ENCODE measurements around the gene NRAS. TPM values are rescaled to one million over a fixed set of nuclear protein-coding genes. Genes with fewer than 3 reads are reported as not detected.

NRAS gene
- polyA plus RNA-seq, 3 donors from 2014 or later = 34.0 to 35.6 (median 34.9) TPM

GRCh38 chr1:114718661-114719423 lies 2.3 kb upstream of the NRAS start:
- Mint-ChIP-seq H3K27me3 (ENCODE audit: low read depth in 3 of 3) (peaks cover 7 to 16% (median 9%) of the 10 kb centered on the region in 3 donors), H3K27ac (peak overlapping the region in 5 of 6 donors; percentile 28 to 65 (median 41)), H3K9me3 (no peaks in the 10 kb centered on the region), H3K4me3 (peak overlapping the region in 1 of 5 donors; percentile 33), H3K4me1 (peaks cover 19 to 29% of the 10 kb centered on the region in 2 donors), H3K36me3 (peaks cover 11 to 40% (median 16%) of the 10 kb centered on the region in 3 donors)
- no peak for DNase-seq

DNA sequence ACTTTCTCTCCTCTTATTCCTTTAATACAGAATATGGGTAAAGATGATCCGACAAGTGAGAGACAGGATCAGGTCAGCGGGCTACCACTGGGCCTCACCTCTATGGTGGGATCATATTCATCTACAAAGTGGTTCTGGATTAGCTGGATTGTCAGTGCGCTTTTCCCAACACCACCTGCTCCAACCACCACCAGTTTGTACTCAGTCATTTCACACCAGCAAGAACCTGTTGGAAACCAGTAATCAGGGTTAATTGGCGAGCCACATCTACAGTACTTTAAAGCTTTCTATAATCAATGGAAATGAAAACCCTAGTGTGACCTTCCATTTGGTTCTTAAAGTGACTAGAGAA lies 643 bp downstream of the NRAS start:
- Mint-ChIP-seq H3K27me3 (ENCODE audit: low read depth in 3 of 3) (peaks cover 6 to 16% (median 7%) of the 10 kb centered on the region in 3 donors), H3K4me1 (peaks cover 21 to 37% of the 10 kb centered on the region in 2 donors), H3K4me3 (peak overlapping the region; percentile 92 to 99 (median 97)), H3K9me3 (no peaks in the 10 kb centered on the region), H3K36me3 (peaks cover 6 to 30% (median 13%) of the 10 kb centered on the region in 3 donors), H3K27ac (peak overlapping the region; percentile 97 to 99 (median 99))
- DNase-seq = no peak

DNA sequence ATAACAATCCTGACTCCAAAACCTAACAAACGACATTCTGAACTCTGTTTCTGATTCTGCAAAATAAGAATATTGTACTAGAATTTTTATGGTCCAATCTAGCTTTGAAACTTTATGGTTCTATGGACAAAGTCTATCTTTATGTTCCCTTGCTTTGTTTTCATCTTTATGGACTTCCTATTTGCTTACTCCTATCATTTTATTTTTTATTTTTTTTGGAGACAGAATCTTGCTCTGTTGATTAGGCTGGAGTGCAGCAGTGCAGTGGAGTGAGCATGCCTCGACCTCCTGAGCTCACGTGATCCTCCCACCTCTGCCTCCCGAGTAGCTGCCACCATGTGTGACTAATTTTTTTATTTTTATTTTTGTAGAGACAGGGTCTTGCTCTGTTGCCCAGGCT lies 3.6 kb downstream of the NRAS start:
- H3K4me3 Mint-ChIP-seq = no peak overlapping the region
- DNase-seq = no peak
- H3K27ac Mint-ChIP-seq = no peak overlapping the region
- H3K4me1 Mint-ChIP-seq = peaks cover 21 to 37% of the 10 kb centered on the region in 2 donors
- H3K36me3 Mint-ChIP-seq = peaks cover 13 to 17% (median 14%) of the 10 kb centered on the region in 3 donors
- H3K27me3 Mint-ChIP-seq (ENCODE audit: low read depth in 3 of 3) = peaks cover 6 to 15% (median 7%) of the 10 kb centered on the region in 3 donors
- no peaks in the 10 kb centered on the region for H3K9me3 Mint-ChIP-seq

GRCh38 chr1:114710360-114710759 lies 6.2 kb downstream of the NRAS start:
- Mint-ChIP-seq H3K27me3 (ENCODE audit: low read depth in 3 of 3) (no peaks in the 10 kb centered on the region), H3K4me3 (peak overlapping the region in 1 of 5 donors; percentile 26), H3K9me3 (no peaks in the 10 kb centered on the region), H3K27ac (no peak overlapping the region), H3K36me3 (peaks cover 23 to 31% (median 27%) of the 10 kb centered on the region in 3 donors), H3K4me1 (peaks cover 4 to 17% of the 10 kb centered on the region in 2 donors)
- no peak for DNase-seq

DNA sequence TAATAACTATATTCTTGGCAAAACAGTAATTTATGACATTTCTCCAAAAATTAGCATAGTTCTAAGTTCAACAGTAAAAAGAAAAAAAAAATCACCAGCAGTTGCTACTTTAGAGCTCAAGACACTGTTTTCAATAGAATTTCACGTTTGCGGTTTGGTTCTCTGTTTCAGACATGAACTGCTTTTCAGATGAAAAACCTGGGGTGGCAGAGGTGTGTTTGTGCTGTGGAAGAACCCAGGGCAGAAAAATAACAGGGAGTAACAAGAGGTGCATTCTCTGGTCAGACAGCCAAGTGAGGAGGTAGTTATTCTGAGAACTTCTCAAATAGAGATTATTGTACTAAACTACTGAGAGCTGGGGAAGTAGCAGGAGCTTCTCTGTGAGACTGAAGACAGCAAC lies 9.0 kb downstream of the NRAS start:
- peak overlapping the region in 2 of 6 donors; percentile 40 to 55 for H3K27ac Mint-ChIP-seq
- no peak overlapping the region for H3K4me3 Mint-ChIP-seq
- no peaks in the 10 kb centered on the region for H3K27me3 Mint-ChIP-seq (ENCODE audit: low read depth in 3 of 3)

GRCh38 chr1:114703242-114703641 lies 13.3 kb downstream of the NRAS start:
- no peaks in the 10 kb centered on the region for H3K27me3 Mint-ChIP-seq (ENCODE audit: low read depth in 3 of 3)
- H3K27ac Mint-ChIP-seq = no peak overlapping the region

More for the DNA sequence above, 9.0 kb downstream of the NRAS start:
- no peak for DNase-seq
- H3K4me1 Mint-ChIP-seq = no peaks in the 10 kb centered on the region
- H3K9me3 Mint-ChIP-seq = no peaks in the 10 kb centered on the region
- peaks cover 21 to 28% (median 23%) of the 10 kb centered on the region in 3 donors for H3K36me3 Mint-ChIP-seq

DNA sequence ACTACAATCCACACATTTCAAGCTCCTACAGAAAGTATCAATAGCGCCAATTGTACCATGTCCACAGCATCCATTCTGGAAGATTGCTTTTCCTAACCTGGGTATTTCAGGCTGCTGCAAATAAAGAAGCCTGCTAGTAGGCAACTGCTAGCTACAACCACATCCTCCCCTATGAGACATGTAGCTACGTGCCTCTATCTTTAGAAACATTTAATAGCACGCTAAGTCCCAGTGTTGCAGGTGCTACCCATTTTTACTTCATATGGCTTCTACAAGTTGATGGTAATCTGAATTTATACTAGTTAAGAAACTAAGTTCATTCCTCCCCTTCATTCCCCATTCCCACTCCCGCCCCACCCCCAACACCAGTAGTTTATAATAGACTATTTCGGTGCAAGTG lies 13.8 kb downstream of the NRAS start:
- H3K36me3 Mint-ChIP-seq = peaks cover 13 to 16% (median 13%) of the 10 kb centered on the region in 3 donors
- H3K27me3 Mint-ChIP-seq (ENCODE audit: low read depth in 3 of 3) = no peaks in the 10 kb centered on the region
- no peak for DNase-seq
- H3K27ac Mint-ChIP-seq = no peak overlapping the region
- H3K4me3 Mint-ChIP-seq = no peak overlapping the region
- no peaks in the 10 kb centered on the region for H3K9me3 Mint-ChIP-seq
- no peaks in the 10 kb centered on the region for H3K4me1 Mint-ChIP-seq

More at GRCh38 chr1:114703242-114703641, 13.3 kb downstream of the NRAS start:
- Mint-ChIP-seq H3K36me3 (peaks cover 14 to 20% (median 15%) of the 10 kb centered on the region in 3 donors), H3K4me3 (no peak overlapping the region), H3K4me1 (no peaks in the 10 kb centered on the region), H3K9me3 (no peaks in the 10 kb centered on the region)
- DNase-seq = no peak

DNA sequence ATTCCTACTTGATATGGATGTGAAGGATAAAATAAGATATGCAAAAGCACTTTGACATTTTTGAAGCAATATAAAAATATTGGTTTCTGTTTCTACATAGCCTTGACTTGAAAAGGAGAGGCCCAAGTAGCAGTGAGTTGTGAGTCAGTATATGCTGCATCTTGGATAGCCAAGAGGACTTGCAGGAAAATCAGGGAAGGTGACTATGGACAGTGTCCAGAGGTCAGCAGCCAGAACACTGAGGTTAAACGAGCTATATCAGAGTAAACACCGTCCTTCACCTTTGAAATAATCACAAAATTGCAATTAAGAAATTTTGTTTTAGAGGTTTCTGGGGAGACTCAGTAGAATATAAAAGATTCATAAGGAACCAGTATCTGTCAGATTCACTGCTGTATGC lies 14.6 kb downstream of the NRAS start:
- no peak for DNase-seq
- H3K9me3 Mint-ChIP-seq = no peaks in the 10 kb centered on the region
- no peak overlapping the region for H3K4me3 Mint-ChIP-seq
- H3K4me1 Mint-ChIP-seq = no peaks in the 10 kb centered on the region
- peaks cover 0 to 4% (median 2%) of the 10 kb centered on the region in 3 donors for H3K27me3 Mint-ChIP-seq (ENCODE audit: low read depth in 3 of 3)
- peaks cover 5 to 8% (median 6%) of the 10 kb centered on the region in 3 donors for H3K36me3 Mint-ChIP-seq
- H3K27ac Mint-ChIP-seq = no peak overlapping the region

DNA sequence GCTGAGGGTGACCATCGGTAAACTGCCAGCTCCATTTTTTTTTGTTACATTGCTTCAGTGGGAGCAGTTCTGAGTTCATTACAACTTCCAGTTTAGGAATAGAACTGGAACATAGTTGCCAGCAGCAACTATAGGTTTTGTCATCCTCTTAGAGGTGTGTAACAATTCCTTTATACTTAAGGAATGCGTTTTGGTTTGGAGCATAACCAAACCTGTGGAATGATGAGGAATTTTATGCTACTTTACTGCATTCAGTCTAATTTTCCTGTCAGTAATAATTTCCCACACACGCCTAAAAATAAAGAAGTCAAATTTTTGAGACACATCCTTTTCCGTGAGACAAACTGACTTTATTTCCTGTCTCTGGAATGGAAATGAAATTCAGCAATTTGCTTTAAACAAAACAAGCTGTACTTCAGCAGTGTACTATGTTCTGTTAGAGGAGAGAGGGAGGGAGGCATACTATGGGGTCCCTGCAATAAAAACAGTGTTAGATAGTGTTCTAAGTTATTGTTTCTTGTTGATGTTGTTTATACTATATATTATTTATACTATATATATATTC lies 16.5 kb downstream of the NRAS start:
- peaks cover 0 to 4% (median 3%) of the 10 kb centered on the region in 3 donors for H3K36me3 Mint-ChIP-seq

DNA sequence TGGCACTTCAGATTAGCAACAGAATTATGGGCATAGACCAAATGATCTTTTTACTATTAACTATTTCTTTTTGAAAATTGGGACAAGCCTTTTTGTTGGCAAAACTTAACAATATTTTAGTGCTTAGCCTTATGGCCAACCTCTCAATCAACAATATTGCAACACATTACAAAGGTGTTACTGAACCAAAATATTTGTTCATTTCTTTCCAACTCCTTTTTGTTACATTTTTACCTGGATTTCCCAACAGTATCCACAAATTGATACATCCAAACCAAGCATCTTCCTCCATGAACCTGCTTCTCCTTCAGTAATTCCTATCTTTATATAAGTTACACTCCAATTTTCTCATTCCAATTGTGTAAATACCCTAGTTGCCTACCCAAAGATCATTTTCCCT lies 19.8 kb downstream of the NRAS start:
- H3K27ac Mint-ChIP-seq = no peak overlapping the region
- no peaks in the 10 kb centered on the region for H3K4me1 Mint-ChIP-seq
- no peaks in the 10 kb centered on the region for H3K36me3 Mint-ChIP-seq
- peaks cover 0 to 6% (median 3%) of the 10 kb centered on the region in 3 donors for H3K27me3 Mint-ChIP-seq (ENCODE audit: low read depth in 3 of 3)
- no peak overlapping the region for H3K4me3 Mint-ChIP-seq
- no peak for DNase-seq
- no peaks in the 10 kb centered on the region for H3K9me3 Mint-ChIP-seq

More for the DNA sequence above, 16.5 kb downstream of the NRAS start:
- H3K4me1 Mint-ChIP-seq = no peaks in the 10 kb centered on the region
- H3K4me3 Mint-ChIP-seq = no peak overlapping the region
- DNase-seq = no peak
- no peak overlapping the region for H3K27ac Mint-ChIP-seq
- peaks cover 0 to 4% (median 3%) of the 10 kb centered on the region in 3 donors for H3K27me3 Mint-ChIP-seq (ENCODE audit: low read depth in 3 of 3)
- no peaks in the 10 kb centered on the region for H3K9me3 Mint-ChIP-seq

GRCh38 chr1:114695430-114696058 lies 21.0 kb downstream of the NRAS start, which contains the start of gene AMPD1:
TSS of gene AMPD1 (minus strand) at chr1:114695546. CDS start at chr1:114695471, 75 bp downstream.
- H3K4me3 Mint-ChIP-seq = no peak within 1 kb of the TSS
- no peak within 1 kb of the TSS for H3K27ac Mint-ChIP-seq
- no peaks in the 10 kb centered on the region for H3K36me3 Mint-ChIP-seq
- H3K4me1 Mint-ChIP-seq = no peaks in the 10 kb centered on the region
- no peak for DNase-seq
- peaks cover 0 to 6% (median 3%) of the 10 kb centered on the region in 3 donors for H3K27me3 Mint-ChIP-seq (ENCODE audit: low read depth in 3 of 3)
- no peaks in the 10 kb centered on the region for H3K9me3 Mint-ChIP-seq

DNA sequence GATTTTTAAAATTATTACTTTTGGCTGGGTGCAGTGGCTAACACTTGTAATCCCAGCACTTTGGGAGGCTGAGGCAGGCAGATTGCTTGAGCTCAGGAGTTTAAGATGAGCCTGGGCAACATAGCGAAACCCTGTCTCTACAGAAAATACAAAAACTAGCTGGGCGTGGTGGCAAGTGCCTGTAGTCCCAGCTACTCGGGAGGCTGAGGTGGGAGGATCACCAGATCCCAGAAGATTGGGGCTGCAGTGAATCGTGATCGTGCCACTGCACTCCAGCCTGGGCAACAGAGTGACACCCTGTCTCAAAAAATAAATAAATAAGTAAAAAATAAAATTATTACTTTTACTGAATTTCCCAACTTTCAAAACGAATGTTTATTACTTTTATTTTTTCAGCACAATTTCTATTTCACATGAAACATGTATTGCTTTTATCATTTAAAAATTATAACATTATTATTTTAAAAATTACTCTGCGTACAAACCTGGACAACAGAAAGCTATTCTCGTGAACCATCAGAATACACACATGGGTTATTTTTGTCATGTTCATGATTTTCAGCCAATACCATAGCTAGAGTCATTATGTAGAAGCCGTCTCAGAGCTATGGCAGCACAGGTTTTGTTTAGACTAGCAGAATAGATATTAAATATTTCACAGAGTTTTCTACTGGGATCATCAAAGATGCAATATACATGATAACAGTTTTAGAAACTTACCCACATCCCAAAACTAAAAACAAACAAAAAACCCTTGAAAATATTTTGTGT lies 21.8 kb downstream of the NRAS start:
- Mint-ChIP-seq H3K9me3 (no peaks in the 10 kb centered on the region), H3K4me3 (no peak overlapping the region), H3K27ac (no peak overlapping the region), H3K27me3 (ENCODE audit: low read depth in 3 of 3) (peaks cover 0 to 7% (median 6%) of the 10 kb centered on the region in 3 donors), H3K36me3 (no peaks in the 10 kb centered on the region), H3K4me1 (no peaks in the 10 kb centered on the region)
- no peak for DNase-seq

GRCh38 chr1:114692947-114693346 lies 23.6 kb downstream of the NRAS start:
- no peak for DNase-seq
- H3K27me3 Mint-ChIP-seq (ENCODE audit: low read depth in 3 of 3) = peaks cover 0 to 7% (median 6%) of the 10 kb centered on the region in 3 donors
- no peaks in the 10 kb centered on the region for H3K36me3 Mint-ChIP-seq
- no peak overlapping the region for H3K4me3 Mint-ChIP-seq
- H3K4me1 Mint-ChIP-seq = no peaks in the 10 kb centered on the region
- H3K9me3 Mint-ChIP-seq = no peaks in the 10 kb centered on the region
- no peak overlapping the region for H3K27ac Mint-ChIP-seq

All from immature natural killer cell (primary cell).